GM23248 (cell line): ENCODE results near the gene CHADL. TPM values are rescaled to one million over a fixed set of nuclear protein-coding genes. Genes with fewer than 3 reads are reported as not detected.

Experiments used
- DNase-seq: peaks from one replicate; pipeline ENCODE4 v3.0.0-alpha.2; 2015
- H2AFZ ChIP-seq: fragments of 200-600 bp; sonication (generic); 2 replicates; pipeline ENCODE4 v1.6.1; 2016; ENCODE audit warnings: antibody characterized with exemption
- H3F3A ChIP-seq: fragments of 200-600 bp; sonication (generic); 2 replicates; pipeline ENCODE4 v1.6.1; 2016; ENCODE audit warnings: mild to moderate bottlenecking, antibody characterized with exemption, mixed run types; ENCODE audit not compliant: insufficient read depth
- H3K27ac ChIP-seq: fragments of 200-600 bp; sonication (generic); 2 replicates; pipeline ENCODE4 v1.5.1; 2016; ENCODE audit warnings: mild to moderate bottlenecking
- H3K27me3 ChIP-seq: fragments of 200-600 bp; sonication (generic); replicated peaks from 2 replicates; pipeline ENCODE4 v1.6.1; 2016; ENCODE audit warnings: mild to moderate bottlenecking; ENCODE audit not compliant: insufficient read depth
- H3K36me3 ChIP-seq: fragments of 200-600 bp; sonication (generic); 2 replicates; pipeline ENCODE4 v1.6.1; 2016; ENCODE audit warnings: low read depth, mild to moderate bottlenecking
- H3K4me1 ChIP-seq: fragments of 200-600 bp; sonication (generic); 2 replicates; pipeline ENCODE4 v1.6.1; 2016; ENCODE audit warnings: mild to moderate bottlenecking; ENCODE audit not compliant: insufficient read depth
- H3K4me2 ChIP-seq: fragments of 200-600 bp; sonication (generic); one replicate; pipeline ENCODE4 v1.6.1; 2016; ENCODE audit warnings: mild to moderate bottlenecking; ENCODE audit not compliant: unreplicated experiment
- H3K4me3 ChIP-seq: fragments of 200-600 bp; sonication (generic); 2 replicates; pipeline ENCODE4 v1.5.1; 2016; ENCODE audit warnings: mild to moderate bottlenecking
- H3K79me2 ChIP-seq: fragments of 200-600 bp; sonication (generic); 2 replicates; pipeline ENCODE4 v1.6.1; 2016; ENCODE audit warnings: mild to moderate bottlenecking; ENCODE audit not compliant: insufficient read depth
- H3K9ac ChIP-seq: fragments of 200-600 bp; sonication (generic); 2 replicates; pipeline ENCODE4 v1.6.1; 2016; ENCODE audit warnings: mild to moderate bottlenecking
- H3K9me2 ChIP-seq: fragments of 200-600 bp; sonication (generic); 2 replicates; pipeline ENCODE4 v1.6.1; 2016; ENCODE audit warnings: mixed run types, mild to moderate bottlenecking, moderate library complexity; ENCODE audit not compliant: insufficient read depth
- H3K9me3 ChIP-seq: fragments of 200-600 bp; sonication (generic); one replicate; pipeline ENCODE4 v1.6.1; 2017; ENCODE audit warnings: low read depth
- H4K20me1 ChIP-seq: fragments of 200-600 bp; sonication (generic); 2 replicates; pipeline ENCODE4 v1.6.0; 2016; ENCODE audit not compliant: insufficient read depth
- EZH2 ChIP-seq: fragments of 200-600 bp; sonication (generic); IDR thresholded peaks from 2 replicates; pipeline ENCODE4 v1.6.1; 2018; ENCODE audit warnings: antibody characterized with exemption, mild to moderate bottlenecking; ENCODE audit not compliant: insufficient read depth, poor library complexity, severe bottlenecking
- EZH2phosphoT487 ChIP-seq: fragments of 200-600 bp; sonication (generic); IDR thresholded peaks from 2 replicates; pipeline ENCODE4 v1.6.1; 2018; ENCODE audit warnings: antibody characterized with exemption, moderate library complexity, mild to moderate bottlenecking, low read depth; ENCODE audit not compliant: insufficient read depth
- WGBS, 2 experiments: methylation state at CpG; one replicate each; pipeline ENCODE4 v1.1.6; 2015 to 2017; ENCODE audit warnings: low lambda C conversion rate in 2 of 2, low coverage in 1 of 2; ENCODE audit errors: missing lambda C conversion rate in 2 of 2; 5-methylcytosine and 5-hydroxymethylcytosine counted together
- in situ Hi-C: fragments of 300-500 bp; cut with MboI; formaldehyde crosslinking; loops from 2 replicates; pipeline ENCODE4 v1.15.0; 2020
- polyA plus RNA-seq: library from polyadenylated mRNA; unstranded; fragments of >200 nt; fragmentation: Nextera tagmentation; extraction: Ambion mirVana; gene quantifications from 2 replicates; pipeline ENCODE4 v1.2.1, GENCODE V29; 2016
- total RNA-seq: library from RNA; depleted of rRNA; stranded (reverse); fragments of >200 nt; shearing (Covaris generic); gene quantifications from 2 replicates; pipeline ENCODE4 v1.2.3, GENCODE V29; 2014

Gene CHADL
- total and polyA plus RNA-seq, 2 experiments from 2014 or later = 0.22 to 0.88 TPM

GRCh38 chr22:41256254-41257253, 15.8 kb upstream of the CHADL start:
- no peaks in the 10 kb centered on the region for H4K20me1 ChIP-seq
- TF ChIP-seq EZH2phosphoT487 = no peak
- TF ChIP-seq EZH2 = no peak
- H3K4me1 ChIP-seq = no peaks in the 10 kb centered on the region
- H3K27ac ChIP-seq = peak overlapping the region; percentile 34
- WGBS, 2 experiments = 70 to 72% methylated on average over 16 to 20 of the region's 20 CpGs
- no peaks in the 10 kb centered on the region for H3K27me3 ChIP-seq
- H3K4me3 ChIP-seq = no peak overlapping the region
- H3F3A ChIP-seq = no peaks in the 10 kb centered on the region
- H2AFZ ChIP-seq = no peak overlapping the region
- 0 out of 2 replicates have a peak overlapping the region, but pooled peaks have one; percentile 37 for H3K9ac ChIP-seq
- H3K4me2 ChIP-seq = no peak overlapping the region
- no peaks in the 10 kb centered on the region for H3K9me2 ChIP-seq
- in situ Hi-C loops = no loop called here
- H3K36me3 ChIP-seq = peaks cover 38% of the 10 kb centered on the region
- no peaks in the 10 kb centered on the region for H3K9me3 ChIP-seq
- peak; percentile 86 for DNase-seq
- peaks cover 10% of the 10 kb centered on the region; the same call in 1 of the 2 replicates for H3K79me2 ChIP-seq

- no peaks in the 10 kb centered on the region for H3F3A ChIP-seq
- 97% methylated on average over 6 to 7 of the region's 7 CpGs for WGBS, 2 experiments
- H3K36me3 ChIP-seq = peaks cover 23% of the 10 kb centered on the region; the same call in 1 of the 2 replicates
- no peak overlapping the region for H3K4me2 ChIP-seq
- in situ Hi-C loops = no loop called here
- H3K9me2 ChIP-seq = no peaks in the 10 kb centered on the region
- H3K4me1 ChIP-seq = no peaks in the 10 kb centered on the region
- no peak for TF ChIP-seq EZH2phosphoT487
- no peak for TF ChIP-seq EZH2
- H3K9ac ChIP-seq = no peak overlapping the region
- H2AFZ ChIP-seq = no peak overlapping the region
- no peak overlapping the region for H3K4me3 ChIP-seq
- DNase-seq = no peak
- H3K27me3 ChIP-seq = no peaks in the 10 kb centered on the region
- H3K79me2 ChIP-seq = peaks cover 8% of the 10 kb centered on the region; the same call in 1 of the 2 replicates
- no peaks in the 10 kb centered on the region for H3K9me3 ChIP-seq
- H4K20me1 ChIP-seq = no peaks in the 10 kb centered on the region
- H3K27ac ChIP-seq = no peak overlapping the region
These were observed 13.5 kb upstream of the CHADL start for GRCh38 chr22:41254230-41254629.

GRCh38 chr22:41252365-41252764, 11.6 kb upstream of the CHADL start:
- H3K9me2 ChIP-seq = no peaks in the 10 kb centered on the region
- H3K9ac ChIP-seq = no peak overlapping the region
- H3F3A ChIP-seq = no peaks in the 10 kb centered on the region
- H3K4me1 ChIP-seq = no peaks in the 10 kb centered on the region
- H3K4me3 ChIP-seq = no peak overlapping the region
- H3K27me3 ChIP-seq = no peaks in the 10 kb centered on the region
- H3K9me3 ChIP-seq = no peaks in the 10 kb centered on the region
- H3K27ac ChIP-seq = no peak overlapping the region
- TF ChIP-seq EZH2 (no peak), EZH2phosphoT487 (no peak)
- H2AFZ ChIP-seq = no peak overlapping the region
- H3K36me3 ChIP-seq = peaks cover 26% of the 10 kb centered on the region; the same call in 1 of the 2 replicates
- in situ Hi-C loops = no loop called here
- H3K4me2 ChIP-seq = no peak overlapping the region
- 97 to 98% methylated on average over 8 of the region's 8 CpGs for WGBS, 2 experiments
- no peak for DNase-seq
- peaks cover 5% of the 10 kb centered on the region; the same call in 1 of the 2 replicates for H3K79me2 ChIP-seq
- H4K20me1 ChIP-seq = no peaks in the 10 kb centered on the region

GRCh38 chr22:41250127-41250526, 9.4 kb upstream of the CHADL start:
- Histone ChIP-seq H3K36me3 (peaks cover 26% of the 10 kb centered on the region; the same call in 1 of the 2 replicates), H3K4me3 (no peak overlapping the region), H2AFZ (no peak overlapping the region), H4K20me1 (no peaks in the 10 kb centered on the region), H3K4me1 (no peaks in the 10 kb centered on the region), H3K9me2 (no peaks in the 10 kb centered on the region), H3F3A (peaks cover under 1% of the 10 kb centered on the region; the same call in 1 of the 2 replicates), H3K79me2 (no peaks in the 10 kb centered on the region), H3K27me3 (no peaks in the 10 kb centered on the region), H3K9ac (no peak overlapping the region), H3K4me2 (no peak overlapping the region), H3K9me3 (no peaks in the 10 kb centered on the region), H3K27ac (no peak overlapping the region)
- 95 to 98% methylated on average over 12 of the region's 12 CpGs for WGBS, 2 experiments
- in situ Hi-C loops = no loop called here
- no peak for DNase-seq
- TF ChIP-seq EZH2phosphoT487 = no peak
- no peak for TF ChIP-seq EZH2
